Measurements from ENCODE around the gene H1-8.

The H1-8 gene

DNA sequence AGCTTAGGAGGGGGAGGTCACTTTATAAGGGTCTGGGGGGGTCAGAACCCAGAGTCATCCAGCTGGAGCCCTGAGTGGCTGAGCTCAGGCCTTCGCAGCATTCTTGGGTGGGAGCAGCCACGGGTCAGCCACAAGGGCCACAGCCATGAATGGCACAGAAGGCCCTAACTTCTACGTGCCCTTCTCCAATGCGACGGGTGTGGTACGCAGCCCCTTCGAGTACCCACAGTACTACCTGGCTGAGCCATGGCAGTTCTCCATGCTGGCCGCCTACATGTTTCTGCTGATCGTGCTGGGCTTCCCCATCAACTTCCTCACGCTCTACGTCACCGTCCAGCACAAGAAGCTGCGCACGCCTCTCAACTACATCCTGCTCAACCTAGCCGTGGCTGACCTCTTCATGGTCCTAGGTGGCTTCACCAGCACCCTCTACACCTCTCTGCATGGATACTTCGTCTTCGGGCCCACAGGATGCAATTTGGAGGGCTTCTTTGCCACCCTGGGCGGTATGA, 14.3 kb upstream of the H1-8 start, which contains the start of gene RHO:
RHO (plus strand) TSS at position 51 of the 512 bp plus-strand sequence; CDS start at position 146, 95 bp downstream.
- Histone ChIP-seq H3K36me3 (no peaks in the 10 kb centered on the region), H3K27ac (no peak within 1 kb of the TSS), H3K9me3 (no peaks in the 10 kb centered on the region), H3K4me1 (ENCODE audit: control insufficient read depth in 1 of 2, insufficient read depth in 1 of 2, low read depth in 1 of 2, low read length in 1 of 2) (peaks cover 21 to 25% of the 10 kb centered on the region in 2 experiments), H3K4me3 (ENCODE audit: low read depth in 1 of 2, low read length in 1 of 2) (no peak within 1 kb of the TSS), H3K27me3 (no peaks in the 10 kb centered on the region)
- no peak for TF ChIP-seq CTCF (IDR thresholded peaks at IDR 0.05)

DNA sequence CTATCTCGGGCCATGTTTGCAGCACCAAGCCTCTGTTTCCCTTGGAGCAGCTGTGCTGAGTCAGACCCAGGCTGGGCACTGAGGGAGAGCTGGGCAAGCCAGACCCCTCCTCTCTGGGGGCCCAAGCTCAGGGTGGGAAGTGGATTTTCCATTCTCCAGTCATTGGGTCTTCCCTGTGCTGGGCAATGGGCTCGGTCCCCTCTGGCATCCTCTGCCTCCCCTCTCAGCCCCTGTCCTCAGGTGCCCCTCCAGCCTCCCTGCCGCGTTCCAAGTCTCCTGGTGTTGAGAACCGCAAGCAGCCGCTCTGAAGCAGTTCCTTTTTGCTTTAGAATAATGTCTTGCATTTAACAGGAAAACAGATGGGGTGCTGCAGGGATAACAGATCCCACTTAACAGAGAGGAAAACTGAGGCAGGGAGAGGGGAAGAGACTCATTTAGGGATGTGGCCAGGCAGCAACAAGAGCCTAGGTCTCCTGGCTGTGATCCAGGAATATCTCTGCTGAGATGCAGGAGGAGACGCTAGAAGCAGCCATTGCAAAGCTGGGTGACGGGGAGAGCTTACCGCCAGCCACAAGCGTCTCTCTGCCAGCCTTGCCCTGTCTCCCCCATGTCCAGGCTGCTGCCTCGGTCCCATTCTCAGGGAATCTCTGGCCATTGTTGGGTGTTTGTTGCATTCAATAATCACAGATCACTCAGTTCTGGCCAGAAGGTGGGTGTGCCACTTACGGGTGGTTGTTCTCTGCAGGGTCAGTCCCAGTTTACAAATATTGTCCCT, 13.4 kb upstream of the H1-8 start:
- H3K9me3 ChIP-seq, result no peaks in the 10 kb centered on the region
- no peaks in the 10 kb centered on the region for H3K36me3 ChIP-seq
- no peaks in the 10 kb centered on the region for H3K27me3 ChIP-seq
- no peak overlapping the region for H3K4me3 ChIP-seq (ENCODE audit: low read depth in 1 of 2, low read length in 1 of 2)
- H3K4me1 ChIP-seq (ENCODE audit: control insufficient read depth in 1 of 2, insufficient read depth in 1 of 2, low read depth in 1 of 2, low read length in 1 of 2), result peaks cover 21 to 25% of the 10 kb centered on the region in 2 experiments
- TF ChIP-seq CTCF (IDR thresholded peaks at IDR 0.05), result no peak
- no peak overlapping the region for H3K27ac ChIP-seq

GRCh38 chr3:129530251-129530791, 12.7 kb upstream of the H1-8 start:
- Histone ChIP-seq H3K4me3 (ENCODE audit: low read depth in 1 of 2, low read length in 1 of 2) (no peak overlapping the region), H3K36me3 (no peaks in the 10 kb centered on the region), H3K9me3 (no peaks in the 10 kb centered on the region), H3K27me3 (no peaks in the 10 kb centered on the region), H3K27ac (no peak overlapping the region), H3K4me1 (ENCODE audit: control insufficient read depth in 1 of 2, insufficient read depth in 1 of 2, low read depth in 1 of 2, low read length in 1 of 2) (peaks cover 18 to 20% of the 10 kb centered on the region in 2 experiments)
- no peak for TF ChIP-seq CTCF (IDR thresholded peaks at IDR 0.05)

GRCh38 chr3:129530821-129531220, 12.2 kb upstream of the H1-8 start:
- H3K27ac ChIP-seq, result no peak overlapping the region
- no peaks in the 10 kb centered on the region for H3K36me3 ChIP-seq
- peaks cover 13 to 15% of the 10 kb centered on the region in 2 experiments for H3K4me1 ChIP-seq (ENCODE audit: control insufficient read depth in 1 of 2, insufficient read depth in 1 of 2, low read depth in 1 of 2, low read length in 1 of 2)
- H3K27me3 ChIP-seq, result no peaks in the 10 kb centered on the region
- H3K9me3 ChIP-seq, result no peaks in the 10 kb centered on the region
- TF ChIP-seq CTCF (IDR thresholded peaks at IDR 0.05), result no peak
- H3K4me3 ChIP-seq (ENCODE audit: low read depth in 1 of 2, low read length in 1 of 2), result no peak overlapping the region

DNA sequence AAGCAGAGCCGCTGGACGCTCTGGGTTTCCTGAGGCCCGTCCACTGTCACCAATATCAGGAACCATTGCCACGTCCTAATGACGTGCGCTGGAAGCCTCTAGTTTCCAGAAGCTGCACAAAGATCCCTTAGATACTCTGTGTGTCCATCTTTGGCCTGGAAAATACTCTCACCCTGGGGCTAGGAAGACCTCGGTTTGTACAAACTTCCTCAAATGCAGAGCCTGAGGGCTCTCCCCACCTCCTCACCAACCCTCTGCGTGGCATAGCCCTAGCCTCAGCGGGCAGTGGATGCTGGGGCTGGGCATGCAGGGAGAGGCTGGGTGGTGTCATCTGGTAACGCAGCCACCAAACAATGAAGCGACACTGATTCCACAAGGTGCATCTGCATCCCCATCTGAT, 11.3 kb upstream of the H1-8 start:
- Histone ChIP-seq H3K27me3 (no peaks in the 10 kb centered on the region), H3K4me1 (ENCODE audit: control insufficient read depth in 1 of 2, insufficient read depth in 1 of 2, low read depth in 1 of 2, low read length in 1 of 2) (peaks cover 4 to 6% of the 10 kb centered on the region in 2 experiments), H3K4me3 (ENCODE audit: low read depth in 1 of 2, low read length in 1 of 2) (no peak overlapping the region), H3K27ac (no peak overlapping the region), H3K36me3 (no peaks in the 10 kb centered on the region), H3K9me3 (no peaks in the 10 kb centered on the region)
- TF ChIP-seq CTCF (IDR thresholded peaks at IDR 0.05), result no peak
